Suprapubic skin (tissue), 4 donors: Measurements from ENCODE around the gene PHF21A. TPM values are rescaled to one million over a fixed set of nuclear protein-coding genes. Genes with fewer than 3 reads are reported as not detected.

Source experiments
- DNase-seq, 2 donors: peaks; one replicate each; pipeline ENCODE4 v3.0.0-alpha.2; 2019; ENCODE audit warnings: low spot score in 2 of 2
- H3K27ac ChIP-seq: fragments of 200-600 bp; sonication (generic); one replicate; pipeline ENCODE4 v1.5.1; 2019
- H3K27me3 ChIP-seq: fragments of 200-600 bp; sonication (generic); one replicate; pipeline ENCODE4 v1.5.1; 2019
- H3K36me3 ChIP-seq: fragments of 200-600 bp; sonication (generic); one replicate; pipeline ENCODE4 v1.5.1; 2019
- H3K4me1 ChIP-seq: fragments of 200-600 bp; sonication (generic); one replicate; pipeline ENCODE4 v1.5.1; 2019
- H3K4me3 ChIP-seq: fragments of 200-600 bp; sonication (generic); one replicate; pipeline ENCODE4 v1.5.1; 2019; ENCODE audit warnings: mild to moderate bottlenecking
- H3K9me3 ChIP-seq: fragments of 200-600 bp; sonication (generic); one replicate; pipeline ENCODE4 v1.5.1; 2019
- CTCF ChIP-seq, 2 donors: fragments of 200-600 bp in 1 of 2; fragments of 450-650 bp in 1 of 2; sonication (generic) in 1 of 2; IDR thresholded peaks; one replicate each; pipeline ENCODE4 v1.5.1; 2016 to 2019; ENCODE audit warnings: antibody characterized with exemption in 2 of 2, mild to moderate bottlenecking in 1 of 2, moderate library complexity in 1 of 2
- EP300 ChIP-seq: sonication (generic); formaldehyde crosslinking; IDR thresholded peaks from one replicate; pipeline ENCODE4 v1.6.1; 2017; ENCODE audit warnings: antibody characterized with exemption
- POLR2A ChIP-seq, 2 donors: fragments of 450-650 bp; IDR thresholded peaks; one replicate each; pipeline ENCODE4 v1.6.1; 2017; ENCODE audit warnings: antibody characterized with exemption in 2 of 2, mild to moderate bottlenecking in 2 of 2, moderate library complexity in 2 of 2
- POLR2AphosphoS5 ChIP-seq, 3 donors: sonication (generic); formaldehyde crosslinking; IDR thresholded peaks; one replicate each; pipeline ENCODE4 v1.6.1; 2017; ENCODE audit warnings: antibody characterized with exemption in 3 of 3
- WGBS: methylation state at CpG from one replicate; pipeline ENCODE4 v1.1.5; 2018; 5-methylcytosine and 5-hydroxymethylcytosine counted together
- total RNA-seq, 4 donors: library from RNA; depleted of rRNA; stranded (reverse); fragments of >200 nt; gene quantifications; one replicate each; pipeline ENCODE4 v1.1.0, GENCODE V29; 2016

The PHF21A gene
- total RNA-seq, 4 donors from 2014 or later = 15.1 to 89.2 (median 26.6) TPM

- TF ChIP-seq POLR2AphosphoS5 (IDR thresholded peaks at IDR 0.05) (no peak), CTCF (IDR thresholded peaks at IDR 0.05) (no peak), POLR2A (IDR thresholded peaks at IDR 0.05) (no peak), EP300 (no peak)
- Histone ChIP-seq H3K4me3 (no peak overlapping the region), H3K27me3 (no peaks in the 10 kb centered on the region), H3K27ac (no peak overlapping the region), H3K4me1 (peaks cover 21% of the 10 kb centered on the region), H3K9me3 (no peaks in the 10 kb centered on the region), H3K36me3 (no peaks in the 10 kb centered on the region)
- WGBS = 57% methylated on average over 4 of the region's 4 CpGs
- DNase-seq = no peak
Measured at GRCh38 chr11:45997599-45997998, 123.7 kb downstream of the PHF21A start.

- Histone ChIP-seq H3K27me3 (no peaks in the 10 kb centered on the region), H3K4me3 (no peak overlapping the region), H3K27ac (no peak overlapping the region), H3K4me1 (peaks cover 21% of the 10 kb centered on the region), H3K9me3 (no peaks in the 10 kb centered on the region), H3K36me3 (no peaks in the 10 kb centered on the region)
- TF ChIP-seq POLR2A (IDR thresholded peaks at IDR 0.05) = no peak
- no peak for TF ChIP-seq EP300
- no peak for TF ChIP-seq POLR2AphosphoS5 (IDR thresholded peaks at IDR 0.05)
- no peak for TF ChIP-seq CTCF (IDR thresholded peaks at IDR 0.05)
- DNase-seq = no peak
- WGBS = 80% methylated on average over 1 of the region's 1 CpG
Measured at GRCh38 chr11:45995342-45995734, 125.9 kb downstream of the PHF21A start.

- 68% methylated on average over 10 of the region's 10 CpGs for WGBS
- Histone ChIP-seq H3K4me3 (no peak overlapping the region), H3K9me3 (no peaks in the 10 kb centered on the region), H3K4me1 (peaks cover 21% of the 10 kb centered on the region), H3K27me3 (no peaks in the 10 kb centered on the region), H3K36me3 (no peaks in the 10 kb centered on the region), H3K27ac (no peak overlapping the region)
- DNase-seq = no peak
- TF ChIP-seq POLR2A (IDR thresholded peaks at IDR 0.05) (no peak), POLR2AphosphoS5 (IDR thresholded peaks at IDR 0.05) (no peak), EP300 (no peak), CTCF (IDR thresholded peaks at IDR 0.05) (no peak)
Measured at GRCh38 chr11:45994371-45995341, 126.6 kb downstream of the PHF21A start.

GRCh38 chr11:45993531-45994001 is 127.7 kb downstream of the PHF21A start:
- H3K27me3 ChIP-seq = no peaks in the 10 kb centered on the region
- H3K4me3 ChIP-seq = no peak overlapping the region
- no peak overlapping the region for H3K27ac ChIP-seq
- TF ChIP-seq POLR2A (IDR thresholded peaks at IDR 0.05) = no peak
- DNase-seq = no peak
- no peaks in the 10 kb centered on the region for H3K36me3 ChIP-seq
- H3K4me1 ChIP-seq = peaks cover 21% of the 10 kb centered on the region
- WGBS = 30% methylated on average over 6 of the region's 6 CpGs
- no peaks in the 10 kb centered on the region for H3K9me3 ChIP-seq

- no peak for TF ChIP-seq POLR2A (IDR thresholded peaks at IDR 0.05)
- TF ChIP-seq POLR2AphosphoS5 (IDR thresholded peaks at IDR 0.05) = no peak
- no peak for TF ChIP-seq CTCF (IDR thresholded peaks at IDR 0.05)
- no peak for TF ChIP-seq EP300
- no peak overlapping the region for H3K4me3 ChIP-seq
- H3K9me3 ChIP-seq = no peaks in the 10 kb centered on the region
- H3K27ac ChIP-seq = no peak overlapping the region
- WGBS = 86% methylated on average over 1 of the region's 1 CpG
- no peak for DNase-seq
- no peaks in the 10 kb centered on the region for H3K36me3 ChIP-seq
- H3K27me3 ChIP-seq = no peaks in the 10 kb centered on the region
- peaks cover 8% of the 10 kb centered on the region for H3K4me1 ChIP-seq
Measured at GRCh38 chr11:45988921-45989320, 132.3 kb downstream of the PHF21A start.
